IMR-90 (cell line): ENCODE data around the gene UST.

ENCODE experiments used
- BHLHE40 ChIP-seq: fragments of 150-350 bp; IDR thresholded peaks from 2 replicates; pipeline ENCODE4 v1.6.1; 2016; ENCODE audit warnings: mild to moderate bottlenecking, low read depth, low read length
- POLR2A ChIP-seq: IDR thresholded peaks from 2 replicates; pipeline ENCODE4 v1.6.1; 2012; ENCODE audit warnings: mild to moderate bottlenecking, low read depth, low read length
- RAD21 ChIP-seq: IDR thresholded peaks from 2 replicates; pipeline ENCODE4 v1.6.1; 2012; ENCODE audit warnings: low read length, improper control_type of control experiment
- TF ChIP-seq, protein P1 (sequence below): conservative IDR thresholded peaks from 2 replicates; pipeline ENCODE4 v1.5.1; 2012; ENCODE audit warnings: mild to moderate bottlenecking, low read depth, low read length, improper control_type of control experiment
- TF ChIP-seq, protein P2 (sequence below): fragments of 150-350 bp; IDR thresholded peaks from 2 replicates; pipeline ENCODE4 v1.6.1; 2017; ENCODE audit warnings: mild to moderate bottlenecking, antibody characterized with exemption, low read length, low read depth

DNA sequence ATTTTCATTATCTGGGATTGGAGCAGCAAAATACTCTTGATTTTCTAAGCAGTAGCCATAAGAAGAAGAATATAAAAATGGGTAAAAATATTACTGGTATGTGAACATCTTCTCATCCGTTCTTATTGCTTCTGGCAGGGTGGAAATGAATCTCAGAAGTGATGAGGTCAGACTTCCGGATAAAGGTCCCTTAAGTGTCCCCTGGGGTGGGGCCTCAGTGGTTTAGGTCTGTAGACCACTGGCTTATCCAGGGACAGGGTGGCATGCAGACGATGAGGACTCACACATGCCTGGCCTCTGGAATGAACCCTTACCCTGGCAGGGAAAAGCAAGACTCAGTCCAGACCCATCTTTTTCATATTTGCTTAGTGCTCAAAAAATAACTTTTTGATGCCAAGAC, 143.3 kb downstream of the UST start:
- TF ChIP-seq, protein P1, sequence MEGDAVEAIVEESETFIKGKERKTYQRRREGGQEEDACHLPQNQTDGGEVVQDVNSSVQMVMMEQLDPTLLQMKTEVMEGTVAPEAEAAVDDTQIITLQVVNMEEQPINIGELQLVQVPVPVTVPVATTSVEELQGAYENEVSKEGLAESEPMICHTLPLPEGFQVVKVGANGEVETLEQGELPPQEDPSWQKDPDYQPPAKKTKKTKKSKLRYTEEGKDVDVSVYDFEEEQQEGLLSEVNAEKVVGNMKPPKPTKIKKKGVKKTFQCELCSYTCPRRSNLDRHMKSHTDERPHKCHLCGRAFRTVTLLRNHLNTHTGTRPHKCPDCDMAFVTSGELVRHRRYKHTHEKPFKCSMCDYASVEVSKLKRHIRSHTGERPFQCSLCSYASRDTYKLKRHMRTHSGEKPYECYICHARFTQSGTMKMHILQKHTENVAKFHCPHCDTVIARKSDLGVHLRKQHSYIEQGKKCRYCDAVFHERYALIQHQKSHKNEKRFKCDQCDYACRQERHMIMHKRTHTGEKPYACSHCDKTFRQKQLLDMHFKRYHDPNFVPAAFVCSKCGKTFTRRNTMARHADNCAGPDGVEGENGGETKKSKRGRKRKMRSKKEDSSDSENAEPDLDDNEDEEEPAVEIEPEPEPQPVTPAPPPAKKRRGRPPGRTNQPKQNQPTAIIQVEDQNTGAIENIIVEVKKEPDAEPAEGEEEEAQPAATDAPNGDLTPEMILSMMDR: no peak
- TF ChIP-seq POLR2A (no peak), BHLHE40 (no peak), RAD21 (no peak)
- TF ChIP-seq, protein P2, sequence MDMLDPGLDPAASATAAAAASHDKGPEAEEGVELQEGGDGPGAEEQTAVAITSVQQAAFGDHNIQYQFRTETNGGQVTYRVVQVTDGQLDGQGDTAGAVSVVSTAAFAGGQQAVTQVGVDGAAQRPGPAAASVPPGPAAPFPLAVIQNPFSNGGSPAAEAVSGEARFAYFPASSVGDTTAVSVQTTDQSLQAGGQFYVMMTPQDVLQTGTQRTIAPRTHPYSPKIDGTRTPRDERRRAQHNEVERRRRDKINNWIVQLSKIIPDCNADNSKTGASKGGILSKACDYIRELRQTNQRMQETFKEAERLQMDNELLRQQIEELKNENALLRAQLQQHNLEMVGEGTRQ: no peak
